Stimulated activated CD8-positive, alpha-beta memory T cell treated with anti-CD3 and anti-CD28 coated beads, Interleukin-4, amount 100 ng/mL, for 48 hours (primary cell): ENCODE measurements around the gene FABP1.

Experiments
- DNase-seq: peaks from one replicate; pipeline ENCODE4 v3.0.0-alpha.2; 2020

The FABP1 gene

GRCh38 chr2:88127888-88128653, at the start of gene FABP1:
Gene FABP1, minus strand, starts transcription at chr2:88128062. Its CDS starts 45 bp downstream, at chr2:88128017.
- no peak for DNase-seq

- DNase-seq = no peak
Measured at GRCh38 chr2:88177556-88177955, 49.7 kb upstream of the FABP1 start.

- DNase-seq = no peak
Measured at GRCh38 chr2:88176352-88176984, 48.6 kb upstream of the FABP1 start.

- no peak for DNase-seq
Measured at GRCh38 chr2:88172882-88173281, 45.0 kb upstream of the FABP1 start.

- no peak for DNase-seq
Measured at GRCh38 chr2:88171966-88172365, 44.1 kb upstream of the FABP1 start.

DNA sequence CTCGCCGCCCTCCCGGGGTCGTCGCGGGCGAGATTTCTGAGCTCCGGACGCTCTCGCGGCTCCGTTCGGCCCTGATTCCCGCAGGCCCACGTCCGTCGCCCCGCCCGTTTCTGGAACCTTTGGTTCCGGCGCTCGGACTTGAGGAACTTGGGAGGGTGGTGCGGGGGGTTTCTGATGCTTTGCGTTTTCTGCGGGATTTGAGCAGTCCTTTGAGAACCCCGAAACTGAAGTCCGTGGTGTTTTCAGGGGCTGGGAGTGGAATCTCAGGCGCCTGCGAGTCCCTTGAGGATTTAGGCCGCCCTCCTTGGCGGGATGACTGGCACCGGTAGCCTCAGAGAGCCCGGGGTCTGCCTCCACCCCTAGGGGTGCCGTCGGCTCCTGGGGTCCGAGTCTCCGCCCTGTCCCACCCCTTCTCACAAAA, 42.6 kb upstream of the FABP1 start:
- no peak for DNase-seq

DNA sequence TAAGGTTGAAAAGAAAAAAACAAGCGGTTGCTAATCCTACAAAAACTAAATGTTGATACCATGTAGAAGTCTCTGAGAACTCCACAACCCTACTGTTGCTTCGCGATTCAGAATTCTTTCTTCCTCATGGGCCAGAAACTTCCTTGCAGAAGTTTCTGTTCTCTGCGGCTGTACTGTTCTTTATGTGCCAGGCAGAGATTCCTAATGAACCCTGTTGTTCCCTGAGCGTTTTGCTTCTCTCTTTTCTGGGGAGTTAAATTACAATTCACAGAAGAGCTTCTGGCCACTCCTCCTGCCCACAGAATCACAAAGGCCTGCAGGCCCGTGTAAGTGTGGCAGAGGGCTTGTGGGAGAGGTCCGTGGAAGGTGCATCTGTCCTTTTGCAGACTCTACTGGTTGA, 40.5 kb upstream of the FABP1 start:
- no peak for DNase-seq

GRCh38 chr2:88167740-88168139, 39.9 kb upstream of the FABP1 start:
- DNase-seq = no peak

- DNase-seq = no peak
Measured at GRCh38 chr2:88165332-88166003, 37.6 kb upstream of the FABP1 start.

DNA sequence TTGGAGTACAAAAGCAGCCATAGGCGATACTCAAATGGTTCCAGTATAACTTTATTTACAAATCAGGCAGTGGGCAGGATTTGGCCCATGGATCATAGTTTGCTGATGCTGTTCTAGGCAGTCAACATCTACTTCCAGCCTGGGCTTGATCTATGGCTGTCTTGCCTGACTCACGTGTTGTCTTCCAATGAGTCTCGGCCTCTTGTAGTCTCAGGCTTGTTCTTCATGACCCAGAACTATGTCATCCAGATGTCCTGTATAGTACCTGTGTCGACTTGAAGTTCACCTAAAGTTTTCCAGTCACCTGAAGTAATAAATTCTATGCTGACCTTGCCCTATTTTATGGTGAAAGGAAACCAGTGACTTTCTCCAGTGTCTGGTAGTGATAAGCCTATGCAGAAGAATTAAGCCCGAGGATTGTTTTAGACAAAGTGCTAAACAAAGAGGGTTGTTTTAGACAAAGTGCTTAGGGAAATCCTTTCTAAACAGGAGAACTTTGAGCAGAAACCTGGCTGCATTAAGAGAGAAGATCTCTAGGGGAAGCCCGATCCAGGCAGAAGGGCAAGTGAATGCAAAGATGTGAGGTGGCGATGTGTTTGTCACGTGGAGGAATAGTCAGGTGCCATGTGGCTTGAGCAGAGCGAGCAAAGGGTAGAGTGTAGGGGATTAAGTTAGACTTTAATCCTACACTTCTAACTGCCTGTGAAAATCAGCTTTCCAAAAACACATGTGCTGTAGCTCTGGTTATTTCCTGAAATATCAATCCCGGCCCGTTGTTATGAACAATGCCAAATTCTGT, 33.8 kb upstream of the FABP1 start:
- no peak for DNase-seq

GRCh38 chr2:88160517-88160916, 32.7 kb upstream of the FABP1 start:
- DNase-seq = no peak

- peak; percentile 61 for DNase-seq
Measured at GRCh38 chr2:88159955-88160415, 32.1 kb upstream of the FABP1 start.

- DNase-seq = no peak
Measured at GRCh38 chr2:88159481-88159880, 31.6 kb upstream of the FABP1 start.

DNA sequence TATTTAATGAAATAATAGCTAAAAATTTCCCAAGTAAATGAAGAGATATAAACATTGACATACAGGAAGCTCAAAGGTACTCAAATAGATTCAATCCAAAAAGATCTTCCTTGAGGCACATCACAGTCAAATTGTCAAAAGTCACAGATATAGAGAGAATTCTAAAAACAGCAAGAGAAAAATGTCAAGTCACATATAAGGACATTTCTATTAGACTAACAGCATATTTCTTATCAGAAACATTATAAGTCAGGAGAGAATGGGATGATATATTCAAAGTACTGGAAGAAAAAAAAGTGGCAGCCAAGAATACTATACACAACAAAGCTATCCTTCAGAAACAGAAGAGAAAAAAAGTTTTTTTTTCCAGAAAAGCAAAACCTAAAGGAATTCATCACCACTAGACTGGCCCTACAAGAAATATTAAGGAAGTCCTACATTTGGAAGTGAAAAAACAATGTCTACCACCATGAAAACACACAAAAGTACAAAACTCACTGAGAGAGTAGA, 21.1 kb upstream of the FABP1 start:
- no peak for DNase-seq

DNA sequence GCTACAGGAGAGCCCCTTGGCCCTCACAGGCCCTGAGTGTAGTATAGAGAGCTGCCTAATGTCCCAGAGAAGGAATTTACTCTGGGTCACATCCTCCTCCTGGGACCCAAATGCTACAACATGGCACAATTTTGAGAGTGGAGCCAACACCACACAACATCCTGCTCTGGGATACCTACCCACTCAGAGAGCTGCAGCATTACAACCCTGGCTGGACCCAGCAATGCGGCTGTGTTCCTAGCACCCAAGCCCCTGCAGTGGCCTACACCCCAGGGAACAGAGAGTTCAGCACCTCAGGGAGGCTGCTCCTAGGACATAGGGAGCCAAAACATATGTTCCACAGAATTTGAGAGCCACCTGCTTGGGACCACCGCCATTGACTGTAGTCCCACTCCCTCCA, 19.3 kb upstream of the FABP1 start:
- DNase-seq = no peak

DNA sequence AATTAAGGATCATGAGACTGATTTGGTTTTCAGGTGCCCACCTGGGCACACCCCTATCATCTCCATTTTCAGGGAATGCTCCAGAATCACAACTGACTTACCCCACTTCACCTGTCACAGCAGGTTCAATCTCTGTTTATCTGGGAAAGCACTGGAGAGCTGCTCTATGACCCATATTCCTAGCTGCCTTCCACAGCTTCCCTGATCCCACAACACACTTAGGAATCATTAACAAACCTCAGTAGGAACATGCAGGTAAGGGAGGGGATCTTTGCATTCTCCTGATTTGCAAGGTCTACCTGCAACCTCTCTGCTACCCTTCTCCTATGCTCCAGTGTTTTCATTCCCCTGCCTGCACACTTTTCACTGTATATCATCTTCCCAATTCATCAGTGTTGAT, 18.7 kb upstream of the FABP1 start:
- no peak for DNase-seq

GRCh38 chr2:88144914-88145497, 17.1 kb upstream of the FABP1 start:
- no peak for DNase-seq

DNA sequence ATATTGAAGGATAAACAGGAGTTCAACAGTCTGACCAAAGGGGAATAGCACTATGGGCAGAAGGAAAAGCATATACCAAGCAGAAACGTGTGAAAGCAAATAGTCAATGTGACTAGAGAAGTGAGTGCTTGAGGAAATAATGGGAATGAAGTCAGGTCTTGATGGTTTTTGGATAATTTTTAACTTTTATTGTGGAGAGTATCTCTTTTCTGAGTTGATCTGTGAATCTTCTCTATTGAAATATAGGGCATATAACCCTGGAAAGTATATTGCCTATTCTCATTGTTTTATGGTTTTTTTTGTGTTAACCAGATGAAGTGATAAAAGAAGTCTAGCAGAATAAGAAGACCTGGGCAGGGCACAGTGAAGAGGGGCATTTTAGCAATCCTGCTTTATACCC, 16.4 kb upstream of the FABP1 start:
- no peak for DNase-seq

GRCh38 chr2:88141952-88142351, 14.1 kb upstream of the FABP1 start:
- no peak for DNase-seq

DNA sequence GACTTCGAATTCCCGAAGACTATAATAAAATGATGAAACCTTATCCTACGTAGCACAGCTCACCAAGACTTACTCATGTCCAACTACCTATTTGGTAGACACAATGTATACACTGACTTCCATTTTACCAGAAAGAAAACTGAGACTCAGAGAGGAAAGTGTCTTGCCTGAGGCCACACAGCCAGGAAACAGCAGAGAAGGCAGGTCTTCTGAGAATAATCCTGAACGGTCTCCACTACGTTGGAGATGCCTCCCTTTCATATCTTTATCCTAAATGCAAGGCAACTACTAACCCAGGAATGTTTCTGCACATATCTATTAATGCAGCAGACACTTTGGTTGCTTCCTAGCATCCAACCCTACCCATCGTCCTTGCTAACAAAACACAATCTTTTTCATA, 11.9 kb upstream of the FABP1 start:
- no peak for DNase-seq

- no peak for DNase-seq
Measured at GRCh38 chr2:88139203-88139702, 11.4 kb upstream of the FABP1 start.

- DNase-seq = no peak
Measured at GRCh38 chr2:88137833-88138232, 10.0 kb upstream of the FABP1 start.
